HEK293 (cell line): ENCODE data around the gene IGSF9.

Experiments
- CTCF ChIA-PET: fragments of 350-600 bp; formaldehyde crosslinking; extraction: SDS; loops from one replicate; lab custom pipeline; 2021; ENCODE audit warnings: antibody characterized with exemption; lab: Yijun Ruan, JAX
- POLR2A ChIA-PET: fragments of 300-600 bp; formaldehyde crosslinking; extraction: SDS; loops from one replicate; lab custom pipeline; 2020; ENCODE audit warnings: antibody characterized with exemption, inconsistent platforms; lab: Yijun Ruan, JAX
- H3K27ac ChIP-seq: fragments of 200-500 bp; sonication (Bioruptor generic); 2 replicates; pipeline ENCODE4 v1.5.1; 2014; ENCODE audit warnings: low read depth, low read length, control low read depth, inconsistent platforms; ENCODE audit errors: extremely low read depth
- H3K36me3 ChIP-seq, 2 experiments: fragments of 200-500 bp in 1 of 2; sonication (Bioruptor generic) in 1 of 2; 1 replicate in 1 of 2; 2 replicates in 1 of 2; pipeline ENCODE4 v1.5.1; 2014 to 2017; ENCODE audit warnings: inconsistent platforms in 2 of 2, low read length in 2 of 2; ENCODE audit not compliant: control insufficient read depth in 2 of 2, insufficient read depth in 1 of 2
- H3K4me1 ChIP-seq: fragments of 200-500 bp; sonication (Bioruptor generic); 2 replicates; pipeline ENCODE4 v1.5.1; 2014; ENCODE audit warnings: mild to moderate bottlenecking, low read length, inconsistent platforms; ENCODE audit not compliant: control insufficient read depth, insufficient read depth
- H3K4me3 ChIP-seq: 2 replicates; pipeline ENCODE4 v1.5.1; 2011; ENCODE audit warnings: low read depth, mild to moderate bottlenecking, control low read depth, low read length, moderate library complexity
- H3K9me3 ChIP-seq: fragments of 200-500 bp; sonication (Bioruptor generic); 2 replicates; pipeline ENCODE4 v1.5.1; 2014; ENCODE audit warnings: low read depth, low read length, inconsistent platforms; ENCODE audit not compliant: control insufficient read depth, insufficient read depth
- EGR2 ChIP-seq: fragments of 450-650 bp; formaldehyde crosslinking; IDR thresholded peaks from 2 replicates; pipeline ENCODE4 v1.5.1; 2016; ENCODE audit warnings: low read depth, missing biosample characterization, missing genetic modification characterization
- HOXC10 ChIP-seq: sonication (generic); formaldehyde crosslinking; IDR thresholded peaks from 2 replicates; pipeline ENCODE4 v1.8.1; 2023; ENCODE audit warnings: mild to moderate bottlenecking, missing genetic modification reagents
- SCRT2 ChIP-seq: fragments of 450-650 bp; formaldehyde crosslinking; IDR thresholded peaks from 2 replicates; pipeline ENCODE4 v1.5.1; 2016; ENCODE audit warnings: missing biosample characterization, missing genetic modification characterization
- SP2 ChIP-seq: fragments of 450-650 bp; formaldehyde crosslinking; IDR thresholded peaks from 2 replicates; pipeline ENCODE4 v1.5.1; 2016; ENCODE audit warnings: missing biosample characterization, missing genetic modification characterization
- ZFP3 ChIP-seq: fragments of 450-650 bp; formaldehyde crosslinking; IDR thresholded peaks from 2 replicates; pipeline ENCODE4 v1.5.1; 2016; ENCODE audit warnings: low read depth, missing biosample characterization, missing genetic modification characterization
- ZNF10 ChIP-seq: fragments of 450-650 bp; formaldehyde crosslinking; IDR thresholded peaks from 2 replicates; pipeline ENCODE4 v1.5.1; 2017; ENCODE audit warnings: missing biosample characterization, missing genetic modification characterization
- ZNF157 ChIP-seq: fragments of 450-650 bp; formaldehyde crosslinking; IDR thresholded peaks from 2 replicates; pipeline ENCODE4 v1.5.1; 2016; ENCODE audit warnings: missing biosample characterization, missing genetic modification characterization
- ZNF169 ChIP-seq: fragments of 450-650 bp; formaldehyde crosslinking; IDR thresholded peaks from 2 replicates; pipeline ENCODE4 v1.5.1; 2016; ENCODE audit warnings: missing biosample characterization, missing genetic modification characterization
- ZNF324 ChIP-seq: fragments of 450-650 bp; formaldehyde crosslinking; IDR thresholded peaks from 2 replicates; pipeline ENCODE4 v1.5.1; 2016; ENCODE audit warnings: missing biosample characterization, missing genetic modification characterization
- ZNF335 ChIP-seq: fragments of 450-650 bp; formaldehyde crosslinking; conservative IDR thresholded peaks from 2 replicates; pipeline ENCODE4 v1.5.1; 2016; ENCODE audit warnings: missing biosample characterization, missing genetic modification characterization
- ZNF366 ChIP-seq: fragments of 450-650 bp; formaldehyde crosslinking; conservative IDR thresholded peaks from 2 replicates; pipeline ENCODE4 v1.5.1; 2016; ENCODE audit warnings: missing biosample characterization, missing genetic modification characterization
- ZNF501 ChIP-seq: fragments of 450-650 bp; formaldehyde crosslinking; IDR thresholded peaks from 2 replicates; pipeline ENCODE4 v1.5.1; 2016; ENCODE audit warnings: missing biosample characterization, missing genetic modification characterization
- ZNF610 ChIP-seq: fragments of 450-650 bp; formaldehyde crosslinking; IDR thresholded peaks from 2 replicates; pipeline ENCODE4 v1.5.1; 2016; ENCODE audit warnings: missing biosample characterization, missing genetic modification characterization, borderline replicate concordance
- ZSCAN18 ChIP-seq: fragments of 450-650 bp; formaldehyde crosslinking; IDR thresholded peaks from 2 replicates; pipeline ENCODE4 v1.5.1; 2016; ENCODE audit warnings: missing biosample characterization, missing genetic modification characterization
- TF ChIP-seq, protein P1 (sequence below): fragments of 450-650 bp; formaldehyde crosslinking; IDR thresholded peaks from 2 replicates; pipeline ENCODE4 v1.5.1; 2016; ENCODE audit warnings: missing biosample characterization, missing genetic modification characterization
- TF ChIP-seq, protein P2 (sequence below): fragments of 450-650 bp; formaldehyde crosslinking; IDR thresholded peaks from 2 replicates; pipeline ENCODE4 v1.5.1; 2016; ENCODE audit warnings: missing biosample characterization, missing genetic modification characterization
- TF ChIP-seq, protein P3 (sequence below): fragments of 450-650 bp; formaldehyde crosslinking; IDR thresholded peaks from 2 replicates; pipeline ENCODE4 v1.5.1; 2017; ENCODE audit warnings: missing biosample characterization, mild to moderate bottlenecking, missing genetic modification characterization, moderate library complexity
- TF ChIP-seq, protein P4 (sequence below): fragments of 450-650 bp; formaldehyde crosslinking; IDR thresholded peaks from 2 replicates; pipeline ENCODE4 v1.5.1; 2017; ENCODE audit warnings: missing biosample characterization, missing genetic modification characterization

IGSF9 gene

DNA sequence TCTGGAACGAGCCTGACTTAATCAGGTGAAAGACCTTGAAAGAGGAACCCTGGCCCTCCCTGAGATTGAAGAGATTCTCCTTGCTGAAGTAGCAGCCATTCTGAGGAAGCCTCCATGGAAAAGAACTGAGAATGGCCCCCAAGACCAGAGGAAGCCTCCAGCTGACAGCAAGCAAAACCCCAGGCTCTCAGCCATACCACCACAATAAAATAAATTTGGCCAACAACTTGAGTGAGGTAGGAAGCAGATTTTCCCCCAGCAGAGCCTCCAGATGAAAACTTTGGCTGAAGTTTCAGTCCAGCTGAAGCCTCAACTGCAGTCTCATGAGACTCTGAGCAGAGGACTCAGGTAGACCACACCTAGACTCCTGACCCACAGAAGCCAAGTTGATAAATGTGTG, 42.6 kb upstream of the IGSF9 start:
- Histone ChIP-seq H3K9me3 (no peaks in the 10 kb centered on the region), H3K27ac (no peak overlapping the region), H3K36me3 (no peaks in the 10 kb centered on the region), H3K4me3 (no peak overlapping the region), H3K4me1 (no peaks in the 10 kb centered on the region)
- TF ChIP-seq, protein P1, sequence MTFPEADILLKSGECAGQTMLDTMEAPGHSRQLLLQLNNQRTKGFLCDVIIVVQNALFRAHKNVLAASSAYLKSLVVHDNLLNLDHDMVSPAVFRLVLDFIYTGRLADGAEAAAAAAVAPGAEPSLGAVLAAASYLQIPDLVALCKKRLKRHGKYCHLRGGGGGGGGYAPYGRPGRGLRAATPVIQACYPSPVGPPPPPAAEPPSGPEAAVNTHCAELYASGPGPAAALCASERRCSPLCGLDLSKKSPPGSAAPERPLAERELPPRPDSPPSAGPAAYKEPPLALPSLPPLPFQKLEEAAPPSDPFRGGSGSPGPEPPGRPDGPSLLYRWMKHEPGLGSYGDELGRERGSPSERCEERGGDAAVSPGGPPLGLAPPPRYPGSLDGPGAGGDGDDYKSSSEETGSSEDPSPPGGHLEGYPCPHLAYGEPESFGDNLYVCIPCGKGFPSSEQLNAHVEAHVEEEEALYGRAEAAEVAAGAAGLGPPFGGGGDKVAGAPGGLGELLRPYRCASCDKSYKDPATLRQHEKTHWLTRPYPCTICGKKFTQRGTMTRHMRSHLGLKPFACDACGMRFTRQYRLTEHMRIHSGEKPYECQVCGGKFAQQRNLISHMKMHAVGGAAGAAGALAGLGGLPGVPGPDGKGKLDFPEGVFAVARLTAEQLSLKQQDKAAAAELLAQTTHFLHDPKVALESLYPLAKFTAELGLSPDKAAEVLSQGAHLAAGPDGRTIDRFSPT: no peak
- TF ChIP-seq, protein P2, sequence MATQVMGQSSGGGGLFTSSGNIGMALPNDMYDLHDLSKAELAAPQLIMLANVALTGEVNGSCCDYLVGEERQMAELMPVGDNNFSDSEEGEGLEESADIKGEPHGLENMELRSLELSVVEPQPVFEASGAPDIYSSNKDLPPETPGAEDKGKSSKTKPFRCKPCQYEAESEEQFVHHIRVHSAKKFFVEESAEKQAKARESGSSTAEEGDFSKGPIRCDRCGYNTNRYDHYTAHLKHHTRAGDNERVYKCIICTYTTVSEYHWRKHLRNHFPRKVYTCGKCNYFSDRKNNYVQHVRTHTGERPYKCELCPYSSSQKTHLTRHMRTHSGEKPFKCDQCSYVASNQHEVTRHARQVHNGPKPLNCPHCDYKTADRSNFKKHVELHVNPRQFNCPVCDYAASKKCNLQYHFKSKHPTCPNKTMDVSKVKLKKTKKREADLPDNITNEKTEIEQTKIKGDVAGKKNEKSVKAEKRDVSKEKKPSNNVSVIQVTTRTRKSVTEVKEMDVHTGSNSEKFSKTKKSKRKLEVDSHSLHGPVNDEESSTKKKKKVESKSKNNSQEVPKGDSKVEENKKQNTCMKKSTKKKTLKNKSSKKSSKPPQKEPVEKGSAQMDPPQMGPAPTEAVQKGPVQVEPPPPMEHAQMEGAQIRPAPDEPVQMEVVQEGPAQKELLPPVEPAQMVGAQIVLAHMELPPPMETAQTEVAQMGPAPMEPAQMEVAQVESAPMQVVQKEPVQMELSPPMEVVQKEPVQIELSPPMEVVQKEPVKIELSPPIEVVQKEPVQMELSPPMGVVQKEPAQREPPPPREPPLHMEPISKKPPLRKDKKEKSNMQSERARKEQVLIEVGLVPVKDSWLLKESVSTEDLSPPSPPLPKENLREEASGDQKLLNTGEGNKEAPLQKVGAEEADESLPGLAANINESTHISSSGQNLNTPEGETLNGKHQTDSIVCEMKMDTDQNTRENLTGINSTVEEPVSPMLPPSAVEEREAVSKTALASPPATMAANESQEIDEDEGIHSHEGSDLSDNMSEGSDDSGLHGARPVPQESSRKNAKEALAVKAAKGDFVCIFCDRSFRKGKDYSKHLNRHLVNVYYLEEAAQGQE (tag by site-specific recombination): no peak
- TF ChIP-seq EGR2 (tag by site-specific recombination) (no peak), ZNF335 (tag by site-specific recombination) (no peak), ZNF610 (tag by site-specific recombination) (no peak), ZSCAN18 (tag by site-specific recombination) (no peak), ZFP3 (tag by site-specific recombination) (no peak), ZNF157 (tag by site-specific recombination) (no peak), ZNF10 (tag by site-specific recombination) (no peak), HOXC10 (CRISPR knock-in tag) (no peak), SCRT2 (no peak), SP2 (no peak), ZNF366 (no peak), ZNF324 (tag by site-specific recombination) (no peak), ZNF501 (tag by site-specific recombination) (no peak), ZNF169 (tag by site-specific recombination) (no peak)
- TF ChIP-seq, protein P3, sequence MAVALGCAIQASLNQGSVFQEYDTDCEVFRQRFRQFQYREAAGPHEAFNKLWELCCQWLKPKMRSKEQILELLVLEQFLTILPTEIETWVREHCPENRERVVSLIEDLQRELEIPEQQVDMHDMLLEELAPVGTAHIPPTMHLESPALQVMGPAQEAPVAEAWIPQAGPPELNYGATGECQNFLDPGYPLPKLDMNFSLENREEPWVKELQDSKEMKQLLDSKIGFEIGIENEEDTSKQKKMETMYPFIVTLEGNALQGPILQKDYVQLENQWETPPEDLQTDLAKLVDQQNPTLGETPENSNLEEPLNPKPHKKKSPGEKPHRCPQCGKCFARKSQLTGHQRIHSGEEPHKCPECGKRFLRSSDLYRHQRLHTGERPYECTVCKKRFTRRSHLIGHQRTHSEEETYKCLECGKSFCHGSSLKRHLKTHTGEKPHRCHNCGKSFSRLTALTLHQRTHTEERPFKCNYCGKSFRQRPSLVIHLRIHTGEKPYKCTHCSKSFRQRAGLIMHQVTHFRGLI (tag by site-specific recombination): no peak
- TF ChIP-seq, protein P4, sequence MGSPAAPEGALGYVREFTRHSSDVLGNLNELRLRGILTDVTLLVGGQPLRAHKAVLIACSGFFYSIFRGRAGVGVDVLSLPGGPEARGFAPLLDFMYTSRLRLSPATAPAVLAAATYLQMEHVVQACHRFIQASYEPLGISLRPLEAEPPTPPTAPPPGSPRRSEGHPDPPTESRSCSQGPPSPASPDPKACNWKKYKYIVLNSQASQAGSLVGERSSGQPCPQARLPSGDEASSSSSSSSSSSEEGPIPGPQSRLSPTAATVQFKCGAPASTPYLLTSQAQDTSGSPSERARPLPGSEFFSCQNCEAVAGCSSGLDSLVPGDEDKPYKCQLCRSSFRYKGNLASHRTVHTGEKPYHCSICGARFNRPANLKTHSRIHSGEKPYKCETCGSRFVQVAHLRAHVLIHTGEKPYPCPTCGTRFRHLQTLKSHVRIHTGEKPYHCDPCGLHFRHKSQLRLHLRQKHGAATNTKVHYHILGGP (tag by site-specific recombination): no peak
- ChIA-PET POLR2A (no interaction called here), CTCF (interaction anchor here (1.8 kb wide), 1 partner anchor 19 kb away, joined by 7 read pairs; no protein-coding TSS in a partner anchor)
